Measurements from ENCODE around the gene PKDCC.

PKDCC gene, protein sequence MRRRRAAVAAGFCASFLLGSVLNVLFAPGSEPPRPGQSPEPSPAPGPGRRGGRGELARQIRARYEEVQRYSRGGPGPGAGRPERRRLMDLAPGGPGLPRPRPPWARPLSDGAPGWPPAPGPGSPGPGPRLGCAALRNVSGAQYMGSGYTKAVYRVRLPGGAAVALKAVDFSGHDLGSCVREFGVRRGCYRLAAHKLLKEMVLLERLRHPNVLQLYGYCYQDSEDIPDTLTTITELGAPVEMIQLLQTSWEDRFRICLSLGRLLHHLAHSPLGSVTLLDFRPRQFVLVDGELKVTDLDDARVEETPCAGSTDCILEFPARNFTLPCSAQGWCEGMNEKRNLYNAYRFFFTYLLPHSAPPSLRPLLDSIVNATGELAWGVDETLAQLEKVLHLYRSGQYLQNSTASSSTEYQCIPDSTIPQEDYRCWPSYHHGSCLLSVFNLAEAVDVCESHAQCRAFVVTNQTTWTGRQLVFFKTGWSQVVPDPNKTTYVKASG

DNA sequence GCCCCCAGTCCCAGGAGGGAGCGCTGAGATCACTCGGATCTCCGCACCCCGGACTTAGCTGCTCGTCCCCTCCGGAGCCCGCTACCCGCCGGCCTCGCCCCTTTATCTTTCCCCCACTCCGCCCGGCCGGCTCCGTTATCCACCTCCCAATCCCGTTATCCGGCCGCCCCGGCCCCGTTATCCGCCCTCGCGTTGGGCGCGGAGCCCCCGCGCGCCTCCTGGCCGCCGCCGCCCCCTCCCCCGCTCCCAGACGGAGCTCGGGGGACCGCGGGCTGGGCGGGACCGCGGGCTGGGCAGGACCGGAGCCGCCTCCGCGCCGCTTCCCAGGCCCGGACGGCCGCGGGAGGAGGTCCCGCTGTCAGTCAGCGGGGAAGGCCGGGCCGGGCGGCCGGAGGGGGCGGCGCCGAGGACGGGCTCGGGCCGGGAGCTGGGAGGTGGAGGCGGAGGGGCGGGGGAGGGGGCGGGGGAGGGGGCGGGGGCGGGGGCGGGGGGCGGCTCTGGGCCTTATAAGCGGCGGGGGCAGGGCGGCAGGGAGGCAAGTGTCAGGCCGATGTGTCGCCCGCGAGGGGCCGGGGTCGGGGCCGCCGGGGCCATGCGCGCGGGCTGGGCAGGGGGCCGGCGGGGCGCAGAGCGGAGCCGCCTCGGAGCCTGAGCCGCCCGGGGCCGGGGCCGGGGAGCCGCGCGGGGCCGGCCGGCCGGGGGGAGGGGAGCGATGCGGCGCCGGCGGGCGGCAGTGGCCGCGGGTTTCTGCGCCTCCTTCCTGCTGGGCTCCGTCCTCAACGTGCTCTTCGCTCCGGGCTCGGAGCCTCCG lies at the start of gene PKDCC:
Gene PKDCC, plus strand, starts transcription at position 534 of the 811 bp plus-strand sequence. Its CDS starts 179 bp downstream, at position 713.
- no peak for DNase-seq (ENCODE audit: low read depth in 2 of 2)

DNA sequence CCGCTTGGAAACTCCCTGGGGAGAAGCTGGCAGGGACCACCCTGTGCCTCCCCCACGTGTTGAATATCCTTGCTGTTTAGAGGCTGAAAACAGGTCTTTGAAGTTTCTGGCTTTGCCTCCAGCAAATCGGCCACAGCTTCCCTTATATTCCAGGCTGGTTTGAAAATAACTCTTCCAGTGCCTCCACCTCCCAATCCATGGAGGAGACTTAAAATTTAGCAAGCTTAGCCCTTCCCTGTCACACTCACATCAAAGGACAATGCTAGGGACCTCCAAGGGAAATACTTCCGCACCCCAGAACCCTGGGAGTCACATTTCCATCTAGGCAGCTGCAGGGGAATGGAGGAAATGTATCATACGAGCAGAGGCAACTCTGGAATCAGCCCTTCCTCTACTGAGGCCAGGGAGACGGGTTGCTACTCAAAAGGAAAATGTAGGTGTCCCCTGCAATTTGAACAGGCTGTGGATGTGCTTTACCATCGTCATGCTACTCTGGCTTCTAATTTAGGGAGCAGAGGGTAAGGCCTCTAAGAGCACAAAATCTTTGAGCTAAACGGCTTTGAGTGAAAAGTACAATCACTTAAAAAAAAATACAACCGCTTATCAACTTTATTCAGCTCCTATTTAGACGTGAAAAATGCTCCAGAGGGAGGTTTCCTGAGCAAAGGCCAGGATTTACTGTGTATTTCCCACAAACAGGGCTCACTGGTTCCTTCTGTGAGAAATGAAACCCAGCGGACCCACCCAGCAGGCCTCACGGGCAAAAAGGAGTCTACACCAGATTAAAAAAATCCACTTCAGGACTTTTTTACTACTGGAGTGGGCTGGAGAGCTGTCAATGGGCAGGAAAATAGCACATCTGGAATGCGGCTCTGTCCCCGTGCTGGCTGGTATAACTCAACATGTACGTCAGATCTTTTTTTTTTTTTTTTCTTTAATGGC lies 49.4 kb upstream of the PKDCC start:
- no peak for DNase-seq (ENCODE audit: low read depth in 2 of 2)

DNA sequence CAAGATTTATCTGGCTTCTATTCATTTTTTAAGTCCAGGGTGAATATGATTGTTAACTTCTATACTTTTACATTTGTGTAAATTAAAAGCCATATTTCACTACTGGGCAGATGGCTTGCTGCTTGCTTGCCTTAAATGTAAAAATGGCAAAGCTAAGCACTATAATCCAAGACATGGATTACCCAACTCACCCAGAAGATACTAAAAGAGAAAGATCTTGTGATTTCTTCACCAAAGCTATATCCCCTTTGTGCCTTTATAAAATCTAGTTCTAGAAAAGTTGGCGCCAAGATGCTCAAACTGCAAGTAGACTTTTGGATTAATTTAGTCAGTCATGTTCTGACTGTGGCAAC lies 48.7 kb upstream of the PKDCC start:
- no peak for DNase-seq (ENCODE audit: low read depth in 2 of 2)

DNA sequence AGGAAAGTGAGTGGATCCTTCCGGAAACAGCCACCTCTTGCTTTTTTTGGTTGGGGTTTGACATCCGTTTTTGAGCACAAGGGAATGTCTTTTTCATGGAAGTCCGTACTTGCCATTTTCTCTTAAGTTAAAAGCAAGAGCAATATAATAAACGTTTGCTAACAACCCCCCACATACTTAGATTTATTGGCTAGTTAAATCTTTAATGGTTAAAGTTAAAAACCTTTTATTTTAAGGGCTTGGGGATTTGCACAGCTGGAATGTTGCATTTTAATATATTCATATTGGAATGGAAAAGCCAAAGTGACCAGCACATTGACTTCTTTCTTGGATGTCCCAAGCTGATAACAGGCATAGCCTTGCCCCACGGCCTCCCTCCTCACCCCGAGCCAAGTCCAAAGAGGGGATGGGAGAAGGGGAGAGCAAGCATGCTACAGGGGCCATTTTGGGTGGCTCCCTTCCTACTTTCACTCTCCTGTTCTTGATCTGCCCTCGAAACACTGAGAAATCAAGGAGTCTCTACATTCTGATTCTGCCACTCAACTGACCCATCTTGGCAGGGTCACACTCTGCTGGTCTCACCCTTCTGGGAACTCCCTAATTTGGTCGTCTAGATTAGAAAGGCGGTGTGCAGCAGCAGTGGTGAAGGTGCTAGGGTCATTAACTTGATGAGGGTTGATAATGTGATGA lies 48.1 kb upstream of the PKDCC start:
- DNase-seq (ENCODE audit: low read depth in 2 of 2), result no peak

DNA sequence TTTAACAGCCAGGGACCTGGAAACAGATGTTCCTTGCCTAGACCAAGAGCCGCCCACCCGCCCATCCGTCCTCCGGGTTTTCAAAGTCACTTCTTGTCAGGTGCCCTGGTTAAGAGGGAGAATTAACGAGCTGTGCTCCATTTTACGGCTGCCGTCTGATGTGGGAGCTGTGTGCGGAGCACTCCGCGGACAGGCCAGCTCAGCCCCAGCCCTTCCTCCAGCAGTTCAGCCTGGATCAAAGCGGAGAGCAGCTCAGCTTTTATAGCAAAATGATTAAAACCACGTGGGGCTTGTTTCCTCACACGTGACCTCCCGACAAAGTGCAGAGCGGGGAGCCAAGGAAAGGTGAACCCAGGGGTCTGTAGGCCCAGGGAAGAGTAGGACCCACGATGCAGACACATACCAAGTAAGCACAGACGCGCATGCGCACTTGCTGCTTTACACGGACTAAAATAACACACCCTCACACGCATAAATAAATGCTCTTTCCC lies 46.1 kb upstream of the PKDCC start:
- no peak for DNase-seq (ENCODE audit: low read depth in 2 of 2)

DNA sequence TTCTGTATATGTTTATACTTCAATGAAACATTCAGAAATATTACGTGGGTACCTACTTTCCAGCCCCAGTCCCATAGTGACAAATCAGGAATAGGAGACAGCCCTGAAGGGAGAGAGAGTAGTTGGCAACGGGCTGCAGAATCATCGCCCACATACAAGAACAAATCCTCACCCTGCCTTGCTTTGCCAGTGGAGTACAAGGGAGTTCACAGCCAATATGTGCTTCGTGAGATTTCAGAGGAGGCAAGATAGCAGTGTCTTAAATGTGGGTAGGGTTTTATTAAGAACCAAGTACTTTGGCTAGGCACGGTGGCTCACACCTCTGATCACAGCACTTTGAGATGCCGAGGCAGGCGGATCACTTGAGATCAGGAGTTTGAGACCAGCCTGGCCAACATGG lies 40.3 kb upstream of the PKDCC start:
- DNase-seq (ENCODE audit: low read depth in 2 of 2), result no peak

DNA sequence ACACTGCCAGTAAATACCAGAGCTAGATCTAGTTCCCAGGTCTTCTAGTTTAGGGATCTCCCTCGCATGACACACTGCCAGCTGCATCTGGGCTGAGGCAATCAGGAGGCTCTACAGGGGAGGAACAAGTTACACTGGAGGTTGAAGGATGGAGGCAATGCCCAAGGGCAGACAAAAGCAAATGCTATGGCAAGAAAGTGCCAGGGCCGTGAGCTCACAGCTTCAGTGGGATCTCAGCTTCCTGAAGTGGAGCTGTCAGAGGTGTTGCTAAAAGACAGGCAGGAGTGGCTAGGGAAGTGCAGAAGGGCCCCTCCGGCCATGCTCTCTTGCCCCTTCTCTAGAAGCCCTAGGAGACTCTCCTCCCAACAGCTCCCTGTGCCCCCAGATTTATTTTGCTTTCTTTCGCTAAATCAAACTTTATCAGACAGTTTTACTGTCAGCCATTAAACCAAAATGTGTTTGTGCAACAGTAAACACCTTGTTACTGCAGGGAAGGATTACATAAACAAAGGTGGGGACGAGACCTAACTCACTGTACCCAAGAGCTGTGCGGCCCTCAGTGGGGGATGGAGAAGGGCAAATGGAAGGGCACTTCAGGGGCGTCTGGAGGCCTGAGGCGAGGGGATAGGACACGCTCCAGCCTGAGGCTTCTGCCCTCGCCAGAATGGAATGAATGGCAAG lies 39.4 kb upstream of the PKDCC start:
- DNase-seq (ENCODE audit: low read depth in 2 of 2), result no peak

DNA sequence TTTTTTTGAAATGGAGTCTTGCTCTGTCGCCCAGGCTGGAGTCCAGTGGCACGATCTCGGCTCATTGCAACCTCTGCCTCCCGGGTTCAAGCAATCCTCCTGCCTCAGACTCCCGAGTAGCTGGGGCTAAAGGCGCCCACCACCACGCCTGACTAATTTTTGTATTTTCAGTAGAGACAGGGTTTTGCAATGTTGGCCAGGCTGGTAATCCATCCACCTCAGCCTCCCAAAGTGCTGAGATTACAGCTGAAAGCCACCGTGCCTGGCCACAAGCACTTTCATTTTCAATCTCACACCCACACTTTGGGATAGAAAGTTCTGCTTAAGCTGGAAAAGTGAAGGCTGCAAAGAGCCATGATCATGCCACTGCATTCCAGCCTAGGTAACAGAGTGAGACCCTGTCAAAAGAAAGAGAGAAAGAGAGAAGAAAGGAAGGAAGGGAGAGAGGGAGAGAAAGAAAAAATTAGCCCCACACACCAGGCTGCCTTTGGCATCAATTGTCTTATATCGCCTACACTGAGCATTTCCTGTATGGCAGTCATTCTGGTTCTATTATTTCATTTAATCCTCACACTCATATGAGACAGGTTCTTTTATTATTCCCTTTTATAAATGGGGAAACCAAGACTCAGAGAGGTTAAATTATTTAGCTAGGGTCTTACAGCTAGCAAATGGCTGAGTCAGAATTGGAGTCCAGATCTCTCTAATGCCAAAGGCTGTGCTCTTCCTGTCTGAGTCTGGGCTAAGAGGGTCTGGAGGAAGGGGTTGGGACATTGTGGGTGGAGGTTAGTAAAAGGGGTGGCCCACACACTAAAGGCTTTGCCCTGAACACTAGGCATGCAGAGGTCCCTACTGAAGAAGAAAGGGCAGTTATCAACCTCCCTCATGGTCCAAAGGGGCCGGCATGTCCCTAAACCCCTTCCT lies 37.9 kb upstream of the PKDCC start:
- DNase-seq (ENCODE audit: low read depth in 2 of 2), result no peak

DNA sequence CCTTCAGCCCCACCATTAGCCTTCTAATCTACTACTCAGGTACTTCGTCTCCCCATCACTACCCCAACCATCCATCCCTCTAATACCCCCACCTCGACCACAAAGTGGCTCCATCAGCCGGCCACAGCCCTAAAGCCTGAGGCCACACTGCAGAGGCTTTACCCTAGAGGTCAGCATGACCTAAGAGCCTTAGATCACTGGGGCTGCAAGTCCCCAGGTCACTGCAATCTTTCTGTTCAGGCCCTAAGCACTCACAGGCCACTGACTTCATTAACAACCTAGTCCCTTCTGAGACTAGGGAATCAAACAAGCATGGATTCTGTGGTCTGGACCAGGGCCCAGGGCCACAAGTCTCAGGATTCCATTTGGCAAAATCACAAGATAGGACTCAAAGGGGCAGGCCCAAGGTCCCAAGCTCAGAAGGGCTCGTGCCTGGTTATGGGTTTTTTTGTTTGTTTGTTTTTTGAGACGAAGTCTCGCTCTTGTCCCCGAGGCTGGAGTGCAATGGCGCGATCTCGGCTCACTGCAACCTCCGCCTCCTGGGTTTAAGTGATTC lies 37.0 kb upstream of the PKDCC start:
- DNase-seq (ENCODE audit: low read depth in 2 of 2), result no peak

DNA sequence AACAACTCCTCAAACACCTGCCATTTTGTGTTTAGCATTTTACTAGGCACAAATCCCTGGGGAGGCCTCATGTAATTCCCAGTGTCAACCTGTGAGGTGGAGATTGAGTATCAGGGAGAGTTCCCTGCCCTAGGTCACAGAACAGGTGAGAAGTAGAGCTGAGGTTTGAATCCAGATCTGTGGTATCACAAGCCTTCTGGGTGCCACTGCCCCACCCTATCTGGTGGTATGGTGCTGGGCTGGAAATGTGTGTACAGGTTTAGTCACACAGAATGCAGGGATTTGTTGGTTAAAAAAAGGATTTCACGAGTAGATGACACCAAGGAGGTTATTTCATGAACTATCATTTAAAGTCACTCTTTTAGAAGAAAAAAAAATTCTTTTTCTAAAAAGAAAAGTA lies 35.7 kb upstream of the PKDCC start:
- no peak for DNase-seq (ENCODE audit: low read depth in 2 of 2)

DNA sequence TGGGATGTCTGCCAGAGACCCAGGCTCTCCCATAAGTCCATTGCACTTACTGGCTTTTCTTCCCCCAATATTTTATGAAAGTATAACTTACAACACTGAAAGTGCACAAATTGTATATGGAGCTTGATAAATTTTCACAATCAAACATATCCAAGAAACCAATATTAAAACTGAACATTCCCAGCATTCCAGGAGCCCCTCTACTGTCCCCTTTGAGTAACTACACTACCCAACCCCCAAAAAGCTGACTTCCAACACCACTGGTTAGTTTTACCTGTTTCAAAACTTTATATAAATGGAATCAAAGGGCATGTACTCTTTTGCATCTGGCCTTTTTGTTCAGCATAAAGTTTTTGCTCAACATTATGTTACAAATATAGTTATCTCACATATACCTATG lies 35.2 kb upstream of the PKDCC start:
- no peak for DNase-seq (ENCODE audit: low read depth in 2 of 2)

DNA sequence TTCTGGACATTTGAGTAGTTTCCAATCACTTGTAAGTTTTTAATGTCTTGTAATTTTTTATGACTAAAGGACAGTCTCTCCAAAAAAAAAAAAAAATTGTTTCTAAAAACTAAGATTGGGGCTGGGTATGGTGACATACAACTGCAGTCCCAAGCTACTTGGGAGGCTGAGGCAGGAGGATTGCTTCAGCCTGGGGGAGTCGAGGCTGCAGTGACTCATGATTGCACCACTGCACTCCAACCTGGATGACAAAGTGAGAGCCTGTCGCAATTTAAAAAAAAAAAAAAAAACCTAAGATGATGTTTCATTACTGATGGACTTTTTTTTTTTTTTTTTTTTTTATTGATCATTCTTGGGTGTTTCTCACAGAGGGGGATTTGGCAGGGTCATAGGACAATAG lies 34.4 kb upstream of the PKDCC start:
- DNase-seq (ENCODE audit: low read depth in 2 of 2), result no peak

DNA sequence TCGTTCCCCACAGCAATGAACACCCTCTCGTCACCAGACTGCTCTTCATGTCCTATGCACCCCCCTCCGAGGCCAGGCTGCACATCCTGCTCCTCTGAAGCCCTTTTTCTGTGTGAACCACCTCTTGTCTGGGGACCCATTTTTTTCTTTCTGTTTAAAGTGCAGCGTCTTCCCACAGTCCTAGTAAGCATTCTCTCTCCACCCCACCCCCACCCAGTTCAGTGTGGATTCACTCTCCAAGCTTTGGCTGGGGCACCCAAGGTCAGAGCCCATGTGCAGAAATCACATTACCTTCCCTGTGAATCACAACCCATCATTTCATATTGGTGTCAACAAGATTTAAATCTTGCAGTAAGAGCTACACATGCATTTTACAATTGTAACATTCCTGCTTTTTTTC lies 26.4 kb upstream of the PKDCC start:
- no peak for DNase-seq (ENCODE audit: low read depth in 2 of 2)

DNA sequence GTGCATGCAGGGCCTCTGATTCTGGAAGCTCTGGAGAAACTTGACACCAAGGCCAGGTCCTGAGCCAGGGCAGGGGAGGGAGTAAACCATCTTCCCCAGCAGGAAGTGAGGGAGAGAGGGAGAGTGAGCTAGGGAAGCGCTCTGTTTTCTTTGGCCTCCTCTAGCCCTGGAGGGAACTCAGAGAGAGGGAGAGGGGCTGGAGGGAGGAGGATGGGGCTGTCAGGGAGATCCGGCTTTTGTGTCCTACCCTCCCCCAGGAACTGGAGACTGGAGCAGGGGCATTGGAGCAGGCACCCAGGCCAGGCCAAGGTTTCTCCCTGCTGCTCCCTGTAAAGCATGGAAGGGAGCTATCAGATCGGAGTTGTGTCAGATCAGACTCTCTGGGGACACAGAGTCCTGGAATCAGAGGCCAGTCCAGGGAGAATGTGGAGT lies 22.7 kb upstream of the PKDCC start:
- no peak for DNase-seq (ENCODE audit: low read depth in 2 of 2)

DNA sequence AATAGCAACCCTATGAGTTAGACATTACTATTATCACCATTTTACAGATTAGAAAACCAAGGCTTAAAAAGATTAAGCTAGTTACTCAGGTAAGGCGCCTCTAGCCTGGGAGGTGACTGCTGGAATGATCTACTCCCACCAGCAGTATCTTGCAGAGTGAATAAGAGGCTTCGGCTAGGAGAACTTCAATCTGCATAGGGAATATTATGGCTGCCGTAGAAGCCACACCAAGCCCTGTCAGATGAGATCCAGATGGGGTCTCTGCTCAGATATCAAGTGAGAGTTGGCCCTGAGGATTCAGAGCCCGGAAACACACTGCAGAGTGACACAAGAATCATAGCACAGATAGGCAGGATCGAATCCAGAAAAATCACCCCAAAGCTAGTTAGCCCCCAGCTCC lies 21.5 kb upstream of the PKDCC start:
- no peak for DNase-seq (ENCODE audit: low read depth in 2 of 2)

DNA sequence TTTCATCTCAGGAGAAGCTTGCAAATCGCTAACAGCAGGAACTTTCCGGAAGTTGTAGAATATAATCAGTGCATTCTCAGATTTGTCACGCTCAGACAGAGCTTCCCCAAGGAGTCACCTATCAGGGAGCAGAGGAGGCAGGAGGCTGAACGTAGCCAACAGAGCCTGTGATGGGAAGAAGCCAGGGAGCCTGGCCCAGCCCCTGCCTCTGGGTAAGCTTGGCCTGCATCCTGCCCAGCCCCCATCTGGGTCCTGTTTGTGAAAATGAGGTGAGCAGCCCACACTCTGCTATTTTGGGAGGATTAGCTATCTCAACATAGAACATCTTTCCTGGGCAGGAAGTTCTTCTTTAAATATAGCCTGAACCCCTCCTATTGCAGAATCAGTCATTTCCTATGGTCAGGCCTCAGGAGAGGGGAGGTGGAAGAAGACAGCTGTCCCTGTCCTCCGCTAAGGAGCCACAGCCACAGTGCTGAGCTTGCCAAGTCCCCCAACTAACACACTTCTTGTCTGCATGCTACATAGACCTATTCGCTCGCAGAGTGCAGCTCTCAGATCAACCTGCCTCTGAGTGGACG lies 19.2 kb upstream of the PKDCC start:
- DNase-seq (ENCODE audit: low read depth in 2 of 2), result no peak

DNA sequence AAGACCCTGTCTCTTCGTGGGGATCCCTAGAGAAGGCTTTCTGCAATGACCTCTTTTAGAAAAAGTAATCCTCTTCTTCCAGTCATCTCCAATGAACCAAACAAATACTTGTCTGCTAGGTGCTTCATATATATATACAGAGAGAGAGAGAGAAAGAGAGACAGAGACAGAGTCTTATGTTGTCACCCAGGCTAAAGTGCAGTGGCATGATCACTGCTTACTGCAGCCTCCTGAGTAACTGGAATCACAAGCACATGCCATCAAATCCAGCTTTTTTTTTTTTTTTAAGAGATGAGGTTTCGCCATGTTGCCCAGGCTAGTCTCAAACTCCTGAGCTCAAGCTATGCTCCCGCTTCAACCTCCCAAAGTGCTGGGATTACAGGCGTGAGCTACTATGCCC lies 18.6 kb upstream of the PKDCC start:
- DNase-seq (ENCODE audit: low read depth in 2 of 2), result no peak

DNA sequence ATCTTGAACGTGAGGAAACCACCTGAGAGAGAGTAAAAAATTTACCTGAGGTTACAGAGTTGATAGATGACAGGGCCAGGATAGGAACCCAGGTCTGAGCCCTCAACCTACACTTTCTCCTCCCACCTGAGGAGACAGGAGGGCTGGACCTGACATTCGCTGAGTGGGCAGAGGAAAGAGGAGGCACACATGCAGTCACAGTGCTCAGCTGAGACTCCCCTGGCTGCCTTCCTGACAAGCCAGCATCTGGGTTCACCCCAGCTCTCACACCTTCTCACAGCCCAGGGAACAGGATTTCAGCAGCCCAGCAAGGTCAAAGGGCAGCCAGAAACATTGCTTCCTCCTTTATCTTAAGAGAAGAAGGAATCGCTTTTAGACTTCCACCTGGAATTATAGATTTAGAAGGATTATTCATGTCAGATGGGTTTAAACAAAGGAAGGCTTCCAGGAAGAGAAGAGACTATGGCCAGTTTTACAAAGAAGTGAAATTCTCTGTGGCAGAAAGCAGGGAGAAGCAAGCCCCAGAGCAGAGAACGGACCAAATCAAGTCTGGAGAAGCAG lies 18.1 kb upstream of the PKDCC start:
- DNase-seq (ENCODE audit: low read depth in 2 of 2), result no peak

Data from stimulated activated CD8-positive, alpha-beta memory T cell treated with anti-CD3 and anti-CD28 coated beads, Interleukin-7, amount 100 ng/mL, for 1 hour (primary cell).